ENCODE results near the gene HIC2.

- TF ChIP-seq FOXP4 (CRISPR knock-in tag; IDR thresholded peaks at IDR 0.05; ENCODE audit: borderline replicate concordance) (no peak), POLR2A (conservative IDR thresholded peaks at IDR 0.05) (no peak; the same call in 1 of the 2 replicates), SETDB1 (IDR thresholded peaks at IDR 0.05; ENCODE audit: low read length) (no peak), SNAPC5 (CRISPR knock-in tag; IDR thresholded peaks at IDR 0.05) (no peak), SMAD1 (IDR thresholded peaks at IDR 0.05; ENCODE audit: low read depth, low read length, partially characterized antibody) (no peak), ZNF354B (CRISPR knock-in tag; IDR thresholded peaks at IDR 0.05) (no peak), FUS (optimal IDR thresholded peaks at IDR 0.05; ENCODE audit: low read depth, low read length) (no peak), ZNF507 (tag; conservative IDR thresholded peaks at IDR 0.05) (no peak), ETV5 (CRISPR knock-in tag; IDR thresholded peaks at IDR 0.05; ENCODE audit: low read depth) (no peak)
- TF ChIP-seq, protein P1, sequence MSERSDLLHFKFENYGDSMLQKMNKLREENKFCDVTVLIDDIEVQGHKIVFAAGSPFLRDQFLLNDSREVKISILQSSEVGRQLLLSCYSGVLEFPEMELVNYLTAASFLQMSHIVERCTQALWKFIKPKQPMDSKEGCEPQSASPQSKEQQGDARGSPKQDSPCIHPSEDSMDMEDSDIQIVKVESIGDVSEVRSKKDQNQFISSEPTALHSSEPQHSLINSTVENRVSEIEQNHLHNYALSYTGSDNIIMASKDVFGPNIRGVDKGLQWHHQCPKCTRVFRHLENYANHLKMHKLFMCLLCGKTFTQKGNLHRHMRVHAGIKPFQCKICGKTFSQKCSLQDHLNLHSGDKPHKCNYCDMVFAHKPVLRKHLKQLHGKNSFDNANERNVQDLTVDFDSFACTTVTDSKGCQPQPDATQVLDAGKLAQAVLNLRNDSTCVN (CRISPR knock-in tag; IDR thresholded peaks at IDR 0.05) = no peak
- TF ChIP-seq, protein P2, sequence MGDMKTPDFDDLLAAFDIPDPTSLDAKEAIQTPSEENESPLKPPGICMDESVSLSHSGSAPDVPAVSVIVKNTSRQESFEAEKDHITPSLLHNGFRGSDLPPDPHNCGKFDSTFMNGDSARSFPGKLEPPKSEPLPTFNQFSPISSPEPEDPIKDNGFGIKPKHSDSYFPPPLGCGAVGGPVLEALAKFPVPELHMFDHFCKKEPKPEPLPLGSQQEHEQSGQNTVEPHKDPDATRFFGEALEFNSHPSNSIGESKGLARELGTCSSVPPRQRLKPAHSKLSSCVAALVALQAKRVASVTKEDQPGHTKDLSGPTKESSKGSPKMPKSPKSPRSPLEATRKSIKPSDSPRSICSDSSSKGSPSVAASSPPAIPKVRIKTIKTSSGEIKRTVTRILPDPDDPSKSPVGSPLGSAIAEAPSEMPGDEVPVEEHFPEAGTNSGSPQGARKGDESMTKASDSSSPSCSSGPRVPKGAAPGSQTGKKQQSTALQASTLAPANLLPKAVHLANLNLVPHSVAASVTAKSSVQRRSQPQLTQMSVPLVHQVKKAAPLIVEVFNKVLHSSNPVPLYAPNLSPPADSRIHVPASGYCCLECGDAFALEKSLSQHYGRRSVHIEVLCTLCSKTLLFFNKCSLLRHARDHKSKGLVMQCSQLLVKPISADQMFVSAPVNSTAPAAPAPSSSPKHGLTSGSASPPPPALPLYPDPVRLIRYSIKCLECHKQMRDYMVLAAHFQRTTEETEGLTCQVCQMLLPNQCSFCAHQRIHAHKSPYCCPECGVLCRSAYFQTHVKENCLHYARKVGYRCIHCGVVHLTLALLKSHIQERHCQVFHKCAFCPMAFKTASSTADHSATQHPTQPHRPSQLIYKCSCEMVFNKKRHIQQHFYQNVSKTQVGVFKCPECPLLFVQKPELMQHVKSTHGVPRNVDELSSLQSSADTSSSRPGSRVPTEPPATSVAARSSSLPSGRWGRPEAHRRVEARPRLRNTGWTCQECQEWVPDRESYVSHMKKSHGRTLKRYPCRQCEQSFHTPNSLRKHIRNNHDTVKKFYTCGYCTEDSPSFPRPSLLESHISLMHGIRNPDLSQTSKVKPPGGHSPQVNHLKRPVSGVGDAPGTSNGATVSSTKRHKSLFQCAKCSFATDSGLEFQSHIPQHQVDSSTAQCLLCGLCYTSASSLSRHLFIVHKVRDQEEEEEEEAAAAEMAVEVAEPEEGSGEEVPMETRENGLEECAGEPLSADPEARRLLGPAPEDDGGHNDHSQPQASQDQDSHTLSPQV (IDR thresholded peaks at IDR 0.05) = no peak
- TF ChIP-seq, protein P3, sequence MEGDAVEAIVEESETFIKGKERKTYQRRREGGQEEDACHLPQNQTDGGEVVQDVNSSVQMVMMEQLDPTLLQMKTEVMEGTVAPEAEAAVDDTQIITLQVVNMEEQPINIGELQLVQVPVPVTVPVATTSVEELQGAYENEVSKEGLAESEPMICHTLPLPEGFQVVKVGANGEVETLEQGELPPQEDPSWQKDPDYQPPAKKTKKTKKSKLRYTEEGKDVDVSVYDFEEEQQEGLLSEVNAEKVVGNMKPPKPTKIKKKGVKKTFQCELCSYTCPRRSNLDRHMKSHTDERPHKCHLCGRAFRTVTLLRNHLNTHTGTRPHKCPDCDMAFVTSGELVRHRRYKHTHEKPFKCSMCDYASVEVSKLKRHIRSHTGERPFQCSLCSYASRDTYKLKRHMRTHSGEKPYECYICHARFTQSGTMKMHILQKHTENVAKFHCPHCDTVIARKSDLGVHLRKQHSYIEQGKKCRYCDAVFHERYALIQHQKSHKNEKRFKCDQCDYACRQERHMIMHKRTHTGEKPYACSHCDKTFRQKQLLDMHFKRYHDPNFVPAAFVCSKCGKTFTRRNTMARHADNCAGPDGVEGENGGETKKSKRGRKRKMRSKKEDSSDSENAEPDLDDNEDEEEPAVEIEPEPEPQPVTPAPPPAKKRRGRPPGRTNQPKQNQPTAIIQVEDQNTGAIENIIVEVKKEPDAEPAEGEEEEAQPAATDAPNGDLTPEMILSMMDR (IDR thresholded peaks at IDR 0.05 in 2 of 3, conservative IDR thresholded peaks at IDR 0.05 in 1 of 3; ENCODE audit: insufficient read depth in 2 of 3, low read depth in 1 of 3, low read length in 3 of 3) = no peak
Observed at GRCh38 chr22:21448627-21449416, 31.7 kb downstream of the HIC2 start.

Measured in K562 (cell line).